HG03039 (cell line): Measurements from ENCODE around the gene RMI2.
A peak's percentile ranks its signal among the peaks of the same experiment; 100 is the strongest.
"Not testable (repeated sequence)": the region's sequence is repeated elsewhere in the genome, so short reads cannot be mapped to it uniquely, and the experiment has no call there.

Experiments used
- ATAC-seq: cut with Tn5 transposase; IDR thresholded peaks from one replicate; pipeline ENCODE4 v1.9.1; 2021; ENCODE audit warnings: mild to moderate bottlenecking, moderate library complexity; ENCODE audit not compliant: unreplicated experiment

Gene RMI2

DNA sequence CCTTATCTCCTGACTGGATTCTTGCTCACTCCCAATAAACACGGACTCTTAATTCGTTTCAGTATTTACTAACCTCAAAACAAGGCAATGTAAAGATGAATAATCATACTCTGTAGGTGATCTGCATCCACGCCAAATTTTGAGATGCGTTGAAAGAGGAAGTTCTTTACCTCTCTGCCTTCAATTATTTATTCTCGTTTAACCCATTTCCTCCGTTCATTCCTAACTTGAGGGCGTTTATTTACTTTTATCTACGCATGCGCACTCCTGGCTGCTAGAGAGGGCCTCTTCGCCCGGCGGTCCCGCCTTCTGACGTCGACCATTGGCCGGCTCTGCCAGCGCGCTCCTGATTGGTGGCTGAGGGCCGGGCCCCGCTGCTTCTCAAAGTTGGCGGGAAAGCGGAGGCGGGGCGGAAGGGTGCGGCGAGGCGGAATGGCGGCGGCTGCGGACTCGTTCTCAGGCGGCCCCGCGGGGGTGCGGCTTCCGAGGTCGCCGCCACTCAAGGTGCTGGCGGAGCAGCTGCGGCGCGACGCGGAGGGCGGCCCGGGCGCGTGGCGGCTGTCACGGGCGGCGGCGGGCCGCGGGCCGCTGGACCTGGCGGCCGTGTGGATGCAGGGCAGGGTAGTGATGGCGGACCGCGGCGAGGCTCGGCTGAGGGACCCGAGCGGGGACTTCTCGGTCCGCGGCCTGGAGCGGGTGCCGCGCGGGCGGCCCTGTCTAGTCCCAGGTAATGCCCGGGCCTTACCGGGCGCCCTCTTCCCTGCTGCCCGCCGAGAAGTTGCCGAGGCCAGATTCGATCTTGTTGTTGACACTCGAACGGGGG, at the start of gene RMI2:
Gene RMI2, plus strand, starts transcription at position 420 of the 823 bp plus-strand sequence. Its CDS starts 13 bp downstream, at position 433.
- peak; percentile 94 for ATAC-seq

DNA sequence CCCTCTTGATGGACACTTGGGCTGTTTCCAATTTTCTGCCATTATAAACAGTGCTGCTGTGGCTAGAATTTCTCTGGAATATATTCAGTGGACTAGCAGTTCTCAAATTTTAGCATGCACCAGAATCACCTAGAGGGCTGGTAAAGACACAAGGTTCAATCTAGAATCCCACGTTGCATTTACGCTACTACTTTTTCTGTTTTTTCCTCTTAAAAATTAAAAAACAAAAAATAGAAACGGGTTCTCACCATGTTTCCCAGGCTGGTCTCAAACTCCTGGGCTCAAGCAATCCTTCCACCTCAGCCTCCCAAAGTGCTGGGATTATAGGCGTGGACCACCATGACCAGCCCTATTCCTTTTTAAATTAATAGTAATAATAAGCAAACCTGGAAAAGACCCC, 49.6 kb upstream of the RMI2 start:
- no peak for ATAC-seq

DNA sequence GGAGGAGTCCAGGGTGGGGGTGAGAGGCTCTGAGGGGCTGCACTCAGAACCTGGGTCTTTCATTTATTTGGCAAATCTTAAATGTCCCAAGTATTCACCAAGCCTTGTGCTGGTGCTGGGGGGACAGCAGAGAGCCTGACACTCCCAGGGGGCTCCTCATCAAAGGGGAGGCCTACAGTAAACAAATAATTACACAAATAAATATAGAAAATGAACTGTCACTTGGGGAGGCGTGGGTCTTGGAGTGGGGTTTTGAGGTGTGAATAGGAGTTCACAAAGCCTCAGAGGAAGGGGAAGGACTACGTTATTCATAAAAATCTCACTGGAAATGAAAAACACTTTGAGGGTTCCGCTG, 48.9 kb upstream of the RMI2 start:
- no peak for ATAC-seq

DNA sequence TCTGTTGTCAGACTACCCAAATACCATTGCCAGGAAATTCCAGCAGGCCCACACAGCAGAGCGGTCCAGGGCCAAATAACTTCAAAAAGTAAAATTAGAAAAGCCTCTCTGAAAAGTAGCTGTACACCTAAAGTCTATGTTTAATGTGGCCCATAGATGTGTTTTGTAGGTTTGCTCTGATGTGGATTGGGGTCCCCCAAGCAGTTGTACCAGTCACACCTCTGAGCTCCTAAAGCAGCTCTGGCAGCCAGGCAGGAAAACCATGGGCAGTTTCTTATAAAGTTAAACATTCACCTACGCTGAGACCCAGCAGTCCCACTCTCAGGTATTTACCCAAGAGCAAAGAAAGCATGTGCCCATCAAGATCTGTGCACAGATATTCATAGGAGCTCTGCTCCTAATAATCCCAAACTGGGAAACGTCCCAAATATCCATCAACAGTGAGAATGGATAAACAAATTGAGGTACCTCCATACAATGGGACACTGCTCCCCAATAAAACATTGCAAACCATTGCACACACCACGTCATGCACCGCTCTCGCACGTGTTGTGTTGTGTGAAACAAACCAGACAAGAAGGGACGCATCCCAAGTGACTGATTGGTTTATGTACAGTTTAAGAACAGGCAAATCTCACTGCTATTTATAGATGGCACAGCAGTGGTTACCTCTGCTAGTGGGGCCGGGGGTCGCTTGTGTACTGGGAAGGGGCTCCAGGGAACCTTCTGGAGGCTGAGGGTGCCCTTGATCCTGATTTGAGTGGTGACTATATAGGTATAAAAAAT, 48.4 kb upstream of the RMI2 start:
- no peak for ATAC-seq

DNA sequence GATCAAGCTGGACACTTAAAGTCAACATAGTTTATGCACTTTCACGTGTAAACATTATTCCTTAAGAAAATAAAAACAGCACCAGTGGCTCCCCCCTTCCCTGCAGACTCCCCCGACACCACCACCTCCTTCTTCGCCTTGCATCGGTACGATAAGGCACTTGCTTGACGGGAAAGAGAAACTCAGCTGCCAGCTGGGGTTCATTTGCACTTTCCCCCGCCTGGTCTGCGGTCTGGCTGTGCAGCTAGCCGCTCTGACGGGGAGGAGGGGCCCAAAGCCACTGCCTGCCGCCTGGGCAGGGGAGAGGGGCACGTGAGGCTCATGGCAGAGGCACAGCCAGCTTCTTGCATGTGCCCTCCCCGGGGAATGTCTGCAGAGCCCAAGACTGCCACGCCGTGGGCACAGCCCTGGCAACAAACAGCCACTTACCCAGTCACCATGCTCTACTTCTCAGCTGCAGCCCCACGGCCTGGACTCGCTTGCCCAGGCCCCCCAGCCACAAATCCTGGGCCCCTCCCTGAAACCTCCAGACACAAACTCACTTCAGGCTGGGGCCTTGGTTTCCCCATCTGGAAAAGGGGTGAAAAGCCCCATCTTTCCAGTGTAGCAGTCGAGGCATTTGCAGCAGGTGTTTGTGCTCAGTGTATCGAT, 47.6 kb upstream of the RMI2 start:
- ATAC-seq: peak; percentile 77

DNA sequence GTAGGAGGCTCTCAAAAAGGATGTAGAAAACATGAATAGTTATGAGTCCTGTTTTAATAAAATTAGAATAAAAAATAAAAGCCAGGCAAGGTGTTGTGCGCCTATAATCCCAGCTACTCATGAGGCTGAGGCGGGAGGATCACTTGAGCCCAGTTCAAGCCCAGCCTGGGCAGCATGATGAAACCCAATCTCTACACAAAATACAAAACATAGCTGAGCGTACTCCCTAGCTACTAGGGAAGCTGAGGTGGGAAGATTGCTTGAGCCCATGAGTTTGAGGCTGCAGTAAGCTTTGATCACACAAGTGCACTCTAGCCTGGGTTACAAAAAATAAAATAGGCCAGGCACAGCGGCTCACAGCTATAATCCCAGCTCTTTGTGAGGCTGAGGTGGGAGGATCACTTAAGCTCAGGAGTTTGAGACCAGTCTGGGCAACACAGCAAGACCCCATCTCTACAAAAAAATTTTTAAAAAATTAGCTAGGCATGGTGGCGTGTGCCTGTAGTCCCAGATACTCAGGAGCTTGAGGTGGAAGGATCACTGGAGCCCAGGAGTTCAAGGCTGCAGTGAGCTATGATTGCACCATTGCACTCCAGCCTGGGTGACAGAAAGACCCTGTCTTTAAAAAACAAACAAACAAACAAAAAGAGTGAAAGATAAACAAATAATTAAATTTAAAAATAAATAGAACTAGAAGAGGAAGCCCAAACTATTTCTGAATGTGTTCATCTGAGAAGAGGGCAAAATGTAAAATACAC, 46.9 kb upstream of the RMI2 start:
- ATAC-seq: no peak

DNA sequence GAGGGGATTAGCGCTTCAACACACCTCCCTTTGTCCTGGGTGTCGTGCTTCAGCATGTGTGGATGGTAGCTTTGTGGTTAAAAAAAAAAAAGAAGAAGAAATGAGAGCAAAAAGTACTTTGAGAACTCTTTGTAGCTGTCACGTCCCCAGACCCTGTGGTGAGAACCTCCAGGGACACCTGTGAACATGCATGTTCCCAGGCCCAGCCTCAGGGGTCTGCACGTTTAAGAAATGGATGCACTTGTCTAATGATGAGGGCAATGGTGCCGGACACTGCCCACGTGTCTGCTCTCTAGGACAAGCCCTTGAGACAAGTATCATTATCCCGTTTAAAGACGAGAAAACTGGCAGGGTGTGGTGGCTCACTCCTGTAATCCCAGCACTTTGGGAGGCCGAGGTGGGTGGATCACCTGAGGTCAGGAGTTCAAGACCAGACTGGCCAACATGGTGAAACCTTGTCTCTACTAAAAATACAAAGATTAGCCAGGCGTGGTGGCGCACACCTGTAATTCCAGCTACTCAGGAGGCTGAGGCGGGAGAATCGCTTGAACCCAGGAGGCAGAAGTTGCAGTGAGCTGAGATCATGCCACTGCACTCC, 46.2 kb upstream of the RMI2 start:
- not testable (repeated sequence) for ATAC-seq

DNA sequence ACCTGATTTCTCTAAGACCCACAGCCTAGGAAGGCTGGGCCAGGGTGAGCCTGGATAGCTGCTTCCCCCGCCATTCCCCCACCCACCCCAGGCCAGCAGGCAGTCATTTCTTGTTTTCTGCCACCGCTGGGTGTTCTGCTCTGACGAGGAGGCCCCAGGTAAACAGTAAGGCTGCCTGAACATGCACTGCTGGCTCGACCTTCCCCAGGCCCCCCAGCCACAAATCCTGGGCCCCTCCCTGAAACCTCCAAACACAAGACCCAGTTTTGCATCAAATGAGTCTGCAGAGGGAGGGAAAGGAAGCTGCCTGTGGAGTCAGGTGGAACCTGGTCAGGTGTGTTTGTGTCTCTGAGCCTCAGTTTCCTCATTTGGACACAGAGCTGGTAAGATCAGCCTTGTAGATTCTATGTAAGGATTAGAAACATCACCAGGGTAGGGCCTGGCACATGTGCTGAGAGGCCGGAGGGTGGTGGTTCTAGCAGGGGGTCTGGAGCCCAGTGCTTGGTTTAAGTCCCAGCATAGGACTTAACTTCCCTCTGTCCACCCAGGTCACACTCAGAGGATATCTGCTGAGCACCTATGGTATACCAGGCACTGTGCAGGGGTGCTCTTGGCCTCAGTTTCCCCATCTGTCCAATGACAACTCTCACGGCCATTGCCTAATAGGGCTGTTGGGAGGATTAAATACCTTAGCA, 45.2 kb upstream of the RMI2 start:
- ATAC-seq: no peak

DNA sequence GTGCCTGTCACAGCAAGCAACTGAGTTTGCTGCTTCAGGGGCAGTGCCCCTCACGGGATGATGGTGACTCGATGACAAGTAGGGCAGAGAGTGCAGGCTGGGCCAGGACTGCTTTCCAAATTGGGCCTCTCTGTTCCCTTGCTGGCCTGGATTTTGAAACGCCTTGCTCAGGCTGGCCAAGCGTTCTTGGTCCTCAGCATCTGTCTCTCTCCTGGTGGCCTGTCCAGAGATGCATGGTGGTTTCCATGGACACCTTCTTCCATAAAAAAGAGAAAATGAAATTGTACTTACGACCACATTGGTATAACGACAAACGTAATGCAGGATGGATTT, 44.7 kb upstream of the RMI2 start:
- ATAC-seq: no peak

DNA sequence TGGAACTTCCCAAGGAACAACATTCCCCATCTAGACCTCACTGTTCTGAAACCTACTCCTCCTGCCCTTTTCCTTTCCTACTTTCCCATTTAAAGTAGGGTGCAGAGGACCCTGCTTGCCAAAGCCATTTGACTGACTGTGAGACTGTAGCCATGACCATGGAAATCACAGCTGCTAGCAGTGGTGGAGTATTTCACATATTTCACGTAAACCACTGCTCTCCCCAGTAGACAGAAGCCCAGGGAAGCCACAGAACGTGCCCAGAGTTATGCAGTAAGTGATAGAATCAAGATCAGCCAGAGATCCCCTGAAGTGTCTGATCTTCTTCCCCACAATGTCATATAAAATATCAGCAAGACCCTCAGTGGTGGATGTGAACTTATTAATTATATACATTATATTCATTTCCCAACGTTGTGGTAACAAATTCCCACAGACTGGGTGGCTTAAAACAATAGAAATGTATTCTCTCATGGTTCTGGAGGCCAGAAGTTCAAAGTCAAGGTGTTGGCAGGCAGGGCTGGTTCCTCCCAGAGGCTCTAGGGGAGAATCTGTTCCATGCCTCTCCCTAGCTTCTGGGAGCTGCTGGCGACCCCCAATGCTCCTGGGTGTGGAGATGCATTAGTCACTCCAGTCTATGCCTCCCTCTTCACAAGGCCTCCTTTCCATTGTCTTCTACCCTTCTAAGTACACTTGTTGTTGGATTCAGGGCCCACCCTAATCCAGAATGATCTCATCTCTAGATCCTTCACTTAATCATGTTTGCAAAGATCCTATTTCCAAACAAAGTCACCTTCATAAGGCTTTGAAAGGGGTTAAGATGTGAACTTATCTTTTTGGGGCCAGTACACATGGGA, 43.4 kb upstream of the RMI2 start:
- ATAC-seq: no peak

DNA sequence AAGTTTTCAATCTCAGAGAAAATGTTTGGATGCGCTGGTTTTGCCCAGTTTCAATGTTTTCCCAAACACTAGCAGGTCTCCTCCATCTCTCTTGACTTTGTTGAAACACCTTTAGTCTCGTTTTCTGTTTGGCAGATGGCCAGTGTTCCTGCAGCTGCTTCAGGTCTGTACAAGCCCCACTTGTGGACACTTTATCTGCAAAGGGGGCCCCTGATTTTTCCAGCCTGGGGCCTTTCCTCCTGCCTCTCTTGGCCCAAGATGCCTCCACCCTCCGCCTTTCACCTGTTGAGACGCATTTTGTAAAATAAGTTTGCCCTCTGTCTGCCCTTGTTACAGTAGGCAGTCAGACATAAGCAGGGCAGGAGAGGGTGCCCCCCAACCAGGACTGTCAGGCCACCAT, 42.3 kb upstream of the RMI2 start:
- ATAC-seq: no peak

DNA sequence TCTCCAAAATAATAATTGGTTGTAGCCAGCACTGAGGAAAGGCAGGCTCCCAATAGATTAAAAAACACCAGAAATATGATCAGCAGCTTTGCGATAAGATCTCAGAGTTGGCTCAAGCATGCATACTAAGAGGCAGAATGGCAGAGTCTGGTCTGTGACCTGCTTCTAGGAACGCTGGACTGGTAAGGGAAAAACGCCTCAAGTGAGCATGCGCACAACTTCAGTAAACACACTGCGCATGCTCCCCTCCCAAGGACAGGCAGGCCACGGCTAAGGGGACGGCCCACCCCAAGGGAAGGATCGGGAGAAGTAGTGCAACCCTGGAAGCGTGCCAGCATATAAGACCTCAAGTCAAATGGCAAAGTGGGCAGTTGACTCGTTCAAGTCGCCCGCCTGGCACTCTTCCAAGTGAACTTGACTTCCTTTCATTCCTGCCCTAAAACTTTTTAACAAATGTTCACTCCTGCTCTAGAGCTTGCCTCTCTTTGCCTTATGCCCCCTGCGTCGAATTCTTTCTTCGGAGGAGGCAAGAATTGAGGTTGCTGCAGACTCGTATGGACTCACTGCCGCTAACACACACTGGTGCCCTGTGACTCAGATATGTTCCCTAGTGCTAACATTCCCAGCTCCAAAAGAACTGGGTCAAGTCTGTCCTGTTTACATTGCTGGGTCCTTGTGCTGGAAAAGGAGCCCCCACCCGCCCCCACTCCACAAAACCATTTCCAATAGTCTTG, 41.7 kb upstream of the RMI2 start:
- ATAC-seq: no peak

DNA sequence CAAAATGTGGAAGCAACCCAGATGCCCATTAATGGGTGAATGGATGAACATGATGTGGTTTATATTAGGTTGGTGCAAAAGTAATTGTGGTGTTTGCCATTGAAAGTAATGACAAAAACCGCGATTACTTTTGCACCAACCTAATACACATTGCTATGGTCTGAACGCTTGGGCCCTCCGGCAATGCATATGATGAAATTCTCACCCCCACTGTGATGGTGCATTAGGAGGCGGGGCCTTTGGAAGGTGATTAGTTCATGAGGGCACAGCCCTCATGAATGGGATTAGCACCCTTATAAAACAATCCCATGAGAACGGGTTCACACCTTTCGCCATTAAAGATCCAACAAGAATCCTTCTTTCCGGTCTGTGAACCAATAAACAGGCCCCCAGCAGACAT, 38.9 kb upstream of the RMI2 start:
- ATAC-seq: no peak

DNA sequence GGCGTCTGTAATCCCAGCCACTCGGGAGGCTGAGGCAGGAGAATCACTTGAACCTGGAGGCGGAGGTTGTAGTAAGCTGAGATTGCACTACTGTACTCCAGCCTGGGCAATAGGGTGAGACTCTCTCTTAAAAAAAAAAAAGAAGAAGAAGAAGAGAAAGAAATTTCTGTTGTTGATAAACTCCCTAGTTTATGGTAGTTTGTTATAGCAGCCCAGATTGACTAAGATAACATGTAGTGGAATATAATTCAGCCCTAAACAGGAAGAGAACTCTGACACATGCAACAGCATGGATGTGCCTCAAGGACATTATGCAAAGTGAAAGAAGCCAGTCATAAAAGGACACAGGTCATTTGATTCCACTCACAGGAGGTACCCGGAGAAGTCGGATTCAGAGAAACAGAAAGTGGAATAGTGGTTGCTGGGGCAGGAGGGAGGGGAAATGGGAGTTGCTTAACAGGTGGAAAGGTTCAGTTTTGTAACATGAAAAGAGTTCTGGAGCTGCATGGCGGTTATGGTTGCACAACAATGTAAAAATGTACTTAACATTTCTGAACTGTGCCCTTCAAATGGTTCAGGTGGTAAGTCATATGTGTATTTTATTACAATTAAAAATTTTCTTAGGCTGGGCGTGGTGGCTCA, 38.1 kb upstream of the RMI2 start:
- no peak for ATAC-seq

DNA sequence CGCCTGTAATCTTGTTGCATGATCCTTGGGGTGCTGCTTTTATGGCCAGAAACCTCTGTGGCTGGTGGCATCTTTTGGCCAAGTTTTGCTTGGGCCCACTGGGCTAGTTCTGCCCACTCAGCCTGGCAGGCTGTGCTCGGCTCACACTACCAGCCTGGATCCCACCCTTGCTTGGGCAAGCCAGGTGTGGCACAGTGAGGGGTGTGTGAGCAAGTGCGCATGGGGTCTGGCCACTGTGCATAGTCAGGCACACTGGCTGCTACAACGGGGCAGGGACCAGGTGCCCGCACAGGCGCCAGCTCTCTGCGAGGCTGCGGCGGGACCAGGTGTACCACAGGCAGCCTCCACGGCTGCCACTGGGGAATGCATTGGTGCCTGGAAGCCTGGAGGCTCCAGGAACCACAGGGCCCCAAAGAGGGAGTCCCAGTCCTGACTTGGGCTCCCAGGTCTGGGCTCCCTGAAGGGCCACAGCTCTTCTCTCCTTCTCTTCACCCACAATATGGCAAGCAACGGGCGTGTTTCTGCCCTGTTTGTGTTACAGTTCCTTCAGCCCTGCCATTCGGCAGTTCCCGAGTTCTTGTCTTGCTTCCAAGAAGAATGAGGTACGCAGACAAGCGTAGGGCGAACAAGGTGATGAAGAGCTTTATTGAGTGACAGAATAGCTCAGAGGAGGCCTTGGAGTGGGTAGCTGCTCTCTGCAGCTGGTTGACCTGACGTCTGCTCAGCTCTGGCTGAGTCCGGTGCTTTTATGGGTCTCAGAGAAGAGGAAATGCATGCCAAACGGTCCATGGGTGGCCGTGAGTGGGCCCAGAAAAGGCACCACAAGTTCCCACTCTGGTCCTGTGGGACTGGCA, 37.4 kb upstream of the RMI2 start:
- ATAC-seq: no peak

DNA sequence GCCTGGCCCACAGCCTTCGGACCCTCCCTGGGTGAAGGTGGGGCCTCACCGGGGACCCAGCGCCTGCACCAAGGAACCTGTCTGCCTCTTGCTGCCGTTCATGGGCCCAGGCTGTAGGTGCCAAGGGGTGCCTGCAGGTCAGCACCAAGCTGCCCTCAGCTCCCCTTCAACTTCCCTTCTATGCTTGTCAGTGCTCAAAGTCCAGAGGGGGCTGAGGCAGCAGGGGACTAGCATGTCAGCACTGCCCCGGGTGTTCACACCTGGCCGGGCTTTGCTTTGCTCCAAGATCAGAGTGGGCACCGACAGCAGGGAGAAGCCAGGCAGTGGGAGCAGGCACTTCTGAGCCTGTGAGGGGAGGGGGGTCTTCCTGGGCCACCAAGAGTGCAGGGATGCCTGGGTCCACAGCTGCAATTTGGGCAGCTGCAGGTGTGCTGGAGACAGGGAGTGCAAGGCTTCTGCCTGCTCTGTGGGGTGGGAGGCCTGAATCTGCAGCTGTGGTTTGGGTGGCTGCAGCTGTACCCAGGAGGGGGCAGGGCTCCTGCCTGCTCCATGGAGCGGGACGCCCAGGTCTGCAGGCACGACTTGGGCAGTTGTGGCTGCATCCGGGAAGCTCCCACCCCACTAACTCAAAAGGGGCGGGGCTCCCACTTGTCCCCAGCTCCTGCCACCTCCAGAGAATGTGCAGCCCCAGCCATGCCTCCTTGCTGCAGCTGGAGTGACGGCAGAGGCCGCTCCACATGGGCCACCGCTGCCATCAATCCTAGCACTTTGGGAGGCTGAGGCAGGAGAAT, 36.6 kb upstream of the RMI2 start:
- no peak for ATAC-seq
